K562 (cell line): Measurements from ENCODE around the gene ADPRHL1. TPM values are rescaled to one million over a fixed set of nuclear protein-coding genes. Genes with fewer than 3 reads are reported as not detected.

Experiments
- HDAC1 ChIP-seq, 2 experiments: fragments of 450-650 bp; IDR thresholded peaks; 2 replicates each; pipeline ENCODE4 v1.6.1; 2016 to 2017; ENCODE audit warnings: inconsistent platforms in 1 of 2, mild to moderate bottlenecking in 1 of 2, moderate library complexity in 1 of 2
- polyA plus RNA-seq, 8 experiments: library from polyadenylated mRNA; depleted of rRNA in 4 of 8; stranded (reverse) in 5 of 8; unstranded in 3 of 8; fragments of >200 nt; fragmentation: Nextera tagmentation in 2 of 8; fragmentation: Illumina TruSeq in 1 of 8; extraction: Ambion mirVana in 2 of 8; extraction: Trizol in 1 of 8; gene quantifications; 2 replicates each; pipeline versions ENCODE4 v1.2.1 to v1.2.3, GENCODE V29; 2011 to 2014; ENCODE audit warnings: inconsistent platforms in 1 of 8, missing spikeins in 1 of 8
- small RNA-seq: library from RNA; depleted of rRNA; stranded (forward); fragments of <200 nt; gene quantifications from one replicate; pipeline ENCODE3, GENCODE V24; 2014
- total RNA-seq, 7 experiments: library from RNA; depleted of rRNA in 6 of 7; stranded (reverse); fragments of >200 nt in 6 of 7; fragmentation: Illumina TruSeq in 2 of 7; extraction: Trizol in 2 of 7; gene quantifications; 2 replicates each; pipeline versions ENCODE4 v1.2.1 to v1.2.3, GENCODE V29; 2011 to 2021; ENCODE audit warnings: low replicate concordance in 1 of 7

Gene ADPRHL1
- total and polyA plus RNA-seq, 9 of the 15 experiments (the other 6 are each of a cell fraction or from before 2014, with no cell fraction given) = 0.06 to 0.76 (median 0.37) TPM; not detected in 1

DNA sequence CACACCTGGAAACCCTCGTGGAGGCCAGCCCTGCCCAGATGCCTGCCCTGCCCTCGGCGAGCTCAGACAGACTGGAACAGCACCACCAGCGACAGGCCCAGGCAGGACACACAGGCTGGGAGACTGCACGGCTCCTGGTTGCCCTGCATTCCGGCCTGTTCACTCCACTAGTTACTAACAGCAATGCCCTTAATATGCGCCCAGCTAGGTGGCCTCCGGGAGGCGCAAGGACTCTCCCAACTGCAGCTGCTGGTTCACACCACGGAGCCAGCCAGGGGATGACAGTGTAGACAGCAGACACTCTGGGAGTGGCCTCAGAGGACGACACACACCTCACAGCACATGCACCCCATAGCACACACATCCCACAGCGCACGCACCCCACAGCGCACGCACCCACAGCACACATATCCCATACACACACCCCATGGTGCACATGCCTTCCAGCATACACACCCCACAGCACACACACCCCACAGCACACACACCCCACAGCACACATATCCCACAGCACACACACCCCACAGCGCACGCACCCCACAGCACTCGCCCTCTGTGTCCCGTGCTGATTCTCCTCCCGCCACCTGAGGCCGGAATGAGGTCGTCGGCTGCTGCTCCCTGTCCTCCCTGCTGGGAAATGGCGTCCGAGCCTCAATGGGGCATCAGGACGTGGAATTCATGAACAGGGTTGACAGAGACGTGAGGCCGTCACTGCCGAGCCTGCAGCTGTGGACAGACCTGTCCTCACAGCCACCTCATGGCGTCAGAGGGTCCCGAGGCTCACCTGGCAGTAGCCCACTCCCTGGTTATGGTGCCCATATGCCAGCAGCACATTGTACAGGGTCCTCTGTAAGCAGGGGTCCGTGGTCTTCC is 103.0 kb downstream of the ADPRHL1 start (continued):
- no peak for TF ChIP-seq HDAC1 (IDR thresholded peaks at IDR 0.05)

Small RNA genes lying within 50 kb of the gene (small RNA-seq; reads per million reads assigned to genes)
- gene RNU1-16P = not detected

Other genes starting within 250 kb of the ADPRHL1 start
Only the 7 nearest of the 8 such genes appear.
- gene CUL4A, start 243.9 kb downstream of the ADPRHL1 start, total RNA-seq (2014; rRNA removed) = 92.0 and 102 TPM in 2 replicates
- 63.2 and 75.6 TPM in 2 replicates for gene CUL4A, start 243.9 kb downstream of the ADPRHL1 start, total RNA-seq (2014; rRNA removed; fragmentation: Illumina TruSeq; extraction: Trizol)
- gene CUL4A, start 243.9 kb downstream of the ADPRHL1 start, total RNA-seq (2015; rRNA removed; fragmentation: Illumina TruSeq; extraction: Trizol) = 63.8 and 68.1 TPM in 2 replicates
- 75.8 and 79.7 TPM in 2 replicates for gene CUL4A, start 243.9 kb downstream of the ADPRHL1 start, total RNA-seq (2021)
- 42.9 and 47.9 TPM in 2 replicates for gene CUL4A, start 243.9 kb downstream of the ADPRHL1 start, polyA plus RNA-seq (2011; rRNA removed)
- 60.8 and 62.9 TPM in 2 replicates for gene CUL4A, start 243.9 kb downstream of the ADPRHL1 start, polyA plus RNA-seq (2014; fragmentation: Illumina TruSeq; extraction: Trizol)
- gene CUL4A, start 243.9 kb downstream of the ADPRHL1 start, polyA plus RNA-seq (2014; fragmentation: Nextera tagmentation; extraction: Ambion mirVana) = 10 to 100 TPM; 21.1 to 27.1 TPM
- gene CUL4A, start 243.9 kb downstream of the ADPRHL1 start, polyA plus RNA-seq (2014; rRNA removed) = 65.7 and 70.8 TPM in 2 replicates
- 30.9 and 32.5 TPM in 2 replicates for gene LAMP1, start 156.2 kb downstream of the ADPRHL1 start, total RNA-seq (2014; rRNA removed)
- 19.5 and 22.1 TPM in 2 replicates for gene LAMP1, start 156.2 kb downstream of the ADPRHL1 start, total RNA-seq (2014; rRNA removed; fragmentation: Illumina TruSeq; extraction: Trizol)
- 34.8 and 35.6 TPM in 2 replicates for gene LAMP1, start 156.2 kb downstream of the ADPRHL1 start, total RNA-seq (2015; rRNA removed; fragmentation: Illumina TruSeq; extraction: Trizol)
- gene LAMP1, start 156.2 kb downstream of the ADPRHL1 start, total RNA-seq (2021) = 63.7 and 70.1 TPM in 2 replicates
- 23.2 and 27.6 TPM in 2 replicates for gene LAMP1, start 156.2 kb downstream of the ADPRHL1 start, polyA plus RNA-seq (2011; rRNA removed)
- 31.5 and 40.4 TPM in 2 replicates for gene LAMP1, start 156.2 kb downstream of the ADPRHL1 start, polyA plus RNA-seq (2014; fragmentation: Illumina TruSeq; extraction: Trizol)
- gene LAMP1, start 156.2 kb downstream of the ADPRHL1 start, polyA plus RNA-seq (2014; fragmentation: Nextera tagmentation; extraction: Ambion mirVana) = 1 to 10 TPM; 2.2 to 2.5 TPM
- 28.7 and 30.5 TPM in 2 replicates for gene LAMP1, start 156.2 kb downstream of the ADPRHL1 start, polyA plus RNA-seq (2014; rRNA removed)
- gene GRTP1, start 89.4 kb downstream of the ADPRHL1 start, total RNA-seq (2014; rRNA removed) = 7.9 and 9.9 TPM in 2 replicates
- gene GRTP1, start 89.4 kb downstream of the ADPRHL1 start, total RNA-seq (2014; rRNA removed; fragmentation: Illumina TruSeq; extraction: Trizol) = 6.6 and 7.8 TPM in 2 replicates
- 8.4 and 9.0 TPM in 2 replicates for gene GRTP1, start 89.4 kb downstream of the ADPRHL1 start, total RNA-seq (2015; rRNA removed; fragmentation: Illumina TruSeq; extraction: Trizol)
- 14.7 and 15.0 TPM in 2 replicates for gene GRTP1, start 89.4 kb downstream of the ADPRHL1 start, total RNA-seq (2021)
- gene GRTP1, start 89.4 kb downstream of the ADPRHL1 start, polyA plus RNA-seq (2011; rRNA removed) = 9.0 and 10.3 TPM in 2 replicates
- gene GRTP1, start 89.4 kb downstream of the ADPRHL1 start, polyA plus RNA-seq (2014; fragmentation: Illumina TruSeq; extraction: Trizol) = 9.8 and 10.9 TPM in 2 replicates
- 1 to 10 TPM in 1 of 2 experiments, under 1 TPM in 1; 0.28 to 1.6 TPM for gene GRTP1, start 89.4 kb downstream of the ADPRHL1 start, polyA plus RNA-seq (2014; fragmentation: Nextera tagmentation; extraction: Ambion mirVana)
- 12.9 and 17.7 TPM in 2 replicates for gene GRTP1, start 89.4 kb downstream of the ADPRHL1 start, polyA plus RNA-seq (2014; rRNA removed)
- 9.7 and 13.3 TPM in 2 replicates for gene DCUN1D2, start 37.2 kb upstream of the ADPRHL1 start, total RNA-seq (2014; rRNA removed)
- gene DCUN1D2, start 37.2 kb upstream of the ADPRHL1 start, total RNA-seq (2014; rRNA removed; fragmentation: Illumina TruSeq; extraction: Trizol) = 10.0 and 11.1 TPM in 2 replicates
- gene DCUN1D2, start 37.2 kb upstream of the ADPRHL1 start, total RNA-seq (2015; rRNA removed; fragmentation: Illumina TruSeq; extraction: Trizol) = 10.0 and 10.9 TPM in 2 replicates
- 12.1 and 16.8 TPM in 2 replicates for gene DCUN1D2, start 37.2 kb upstream of the ADPRHL1 start, total RNA-seq (2021)
- gene DCUN1D2, start 37.2 kb upstream of the ADPRHL1 start, polyA plus RNA-seq (2011; rRNA removed) = 9.9 and 12.9 TPM in 2 replicates
- gene DCUN1D2, start 37.2 kb upstream of the ADPRHL1 start, polyA plus RNA-seq (2014; fragmentation: Illumina TruSeq; extraction: Trizol) = 11.6 and 12.0 TPM in 2 replicates
- gene DCUN1D2, start 37.2 kb upstream of the ADPRHL1 start, polyA plus RNA-seq (2014; fragmentation: Nextera tagmentation; extraction: Ambion mirVana) = 1 to 10 TPM; 2.1 to 2.2 TPM
- gene DCUN1D2, start 37.2 kb upstream of the ADPRHL1 start, polyA plus RNA-seq (2014; rRNA removed) = 15.8 and 16.7 TPM in 2 replicates
- gene TFDP1, start 131.3 kb upstream of the ADPRHL1 start, total RNA-seq (2014; rRNA removed) = 55.2 and 71.3 TPM in 2 replicates
- 68.1 and 69.1 TPM in 2 replicates for gene TFDP1, start 131.3 kb upstream of the ADPRHL1 start, total RNA-seq (2014; rRNA removed; fragmentation: Illumina TruSeq; extraction: Trizol)
- 61.3 and 64.1 TPM in 2 replicates for gene TFDP1, start 131.3 kb upstream of the ADPRHL1 start, total RNA-seq (2015; rRNA removed; fragmentation: Illumina TruSeq; extraction: Trizol)
- gene TFDP1, start 131.3 kb upstream of the ADPRHL1 start, total RNA-seq (2021) = 115 and 120 TPM in 2 replicates
- gene TFDP1, start 131.3 kb upstream of the ADPRHL1 start, polyA plus RNA-seq (2011; rRNA removed) = 70.6 and 98.1 TPM in 2 replicates
- 129 and 145 TPM in 2 replicates for gene TFDP1, start 131.3 kb upstream of the ADPRHL1 start, polyA plus RNA-seq (2014; fragmentation: Illumina TruSeq; extraction: Trizol)
- gene TFDP1, start 131.3 kb upstream of the ADPRHL1 start, polyA plus RNA-seq (2014; fragmentation: Nextera tagmentation; extraction: Ambion mirVana) = 10 to 100 TPM; 33.8 to 41.7 TPM
- 102 and 134 TPM in 2 replicates for gene TFDP1, start 131.3 kb upstream of the ADPRHL1 start, polyA plus RNA-seq (2014; rRNA removed)
- gene ATP4B, start 204.7 kb upstream of the ADPRHL1 start, total RNA-seq (2014; rRNA removed) = not detected in 2 replicates
- not detected in 2 replicates for gene ATP4B, start 204.7 kb upstream of the ADPRHL1 start, total RNA-seq (2014; rRNA removed; fragmentation: Illumina TruSeq; extraction: Trizol)
- gene ATP4B, start 204.7 kb upstream of the ADPRHL1 start, total RNA-seq (2015; rRNA removed; fragmentation: Illumina TruSeq; extraction: Trizol) = not detected in 2 replicates
- not detected in 2 replicates for gene ATP4B, start 204.7 kb upstream of the ADPRHL1 start, total RNA-seq (2021)
- gene ATP4B, start 204.7 kb upstream of the ADPRHL1 start, polyA plus RNA-seq (2011; rRNA removed) = not detected in 2 replicates
- gene ATP4B, start 204.7 kb upstream of the ADPRHL1 start, polyA plus RNA-seq (2014; fragmentation: Illumina TruSeq; extraction: Trizol) = not detected in 2 replicates
- gene ATP4B, start 204.7 kb upstream of the ADPRHL1 start, polyA plus RNA-seq (2014; fragmentation: Nextera tagmentation; extraction: Ambion mirVana) = not detected
- not detected in 2 replicates for gene ATP4B, start 204.7 kb upstream of the ADPRHL1 start, polyA plus RNA-seq (2014; rRNA removed)
- gene GRK1, start 213.7 kb upstream of the ADPRHL1 start, total RNA-seq (2014; rRNA removed) = 0.09 TPM in 1 of 2 replicates, not detected in the other
- gene GRK1, start 213.7 kb upstream of the ADPRHL1 start, total RNA-seq (2014; rRNA removed; fragmentation: Illumina TruSeq; extraction: Trizol) = not detected in 2 replicates
- gene GRK1, start 213.7 kb upstream of the ADPRHL1 start, total RNA-seq (2015; rRNA removed; fragmentation: Illumina TruSeq; extraction: Trizol) = not detected in 2 replicates
- gene GRK1, start 213.7 kb upstream of the ADPRHL1 start, total RNA-seq (2021) = not detected in 2 replicates
- not detected in 2 replicates for gene GRK1, start 213.7 kb upstream of the ADPRHL1 start, polyA plus RNA-seq (2011; rRNA removed)
- not detected in 2 replicates for gene GRK1, start 213.7 kb upstream of the ADPRHL1 start, polyA plus RNA-seq (2014; fragmentation: Illumina TruSeq; extraction: Trizol)
- not detected for gene GRK1, start 213.7 kb upstream of the ADPRHL1 start, polyA plus RNA-seq (2014; fragmentation: Nextera tagmentation; extraction: Ambion mirVana)
- gene GRK1, start 213.7 kb upstream of the ADPRHL1 start, polyA plus RNA-seq (2014; rRNA removed) = not detected in 2 replicates